Peyer's patch (tissue), 4 donors: Measurements from ENCODE around the gene PRKCA. TPM values are rescaled to one million over a fixed set of nuclear protein-coding genes. Genes with fewer than 3 reads are reported as not detected.

Source experiments
- DNase-seq, 3 donors: peaks; one replicate each; pipeline ENCODE4 v3.0.0-alpha.2; 2017 to 2019
- H3K27ac ChIP-seq, 4 donors: fragments of 200-600 bp; sonication (generic); one replicate each; pipeline ENCODE4 v1.5.1; 2016 to 2019
- H3K27me3 ChIP-seq, 2 donors: fragments of 200-600 bp; sonication (generic); one replicate each; pipeline ENCODE4 v1.5.1; 2019
- H3K36me3 ChIP-seq, 3 donors: fragments of 200-600 bp; sonication (generic); one replicate each; pipeline ENCODE4 v1.5.1; 2016 to 2019
- H3K4me1 ChIP-seq, 4 donors: fragments of 200-600 bp; sonication (generic); one replicate each; pipeline ENCODE4 v1.5.1; 2016 to 2019
- H3K4me3 ChIP-seq, 4 donors: fragments of 200-600 bp; sonication (generic); 1 replicate in 3 of 4; 2 replicates in 1 of 4; pipeline ENCODE4 v1.5.1; 2016 to 2019; ENCODE audit warnings: mild to moderate bottlenecking in 1 of 4
- H3K9me3 ChIP-seq, 4 donors: fragments of 200-600 bp; sonication (generic); one replicate each; pipeline ENCODE4 v1.5.1; 2016 to 2019; ENCODE audit warnings: mild to moderate bottlenecking in 1 of 4
- POLR2A ChIP-seq, 2 donors: fragments of 450-650 bp; IDR thresholded peaks; one replicate each; pipeline ENCODE4 v1.5.1; 2017; ENCODE audit warnings: antibody characterized with exemption in 2 of 2, mild to moderate bottlenecking in 2 of 2, moderate library complexity in 2 of 2
- small RNA-seq, 2 donors: library from RNA; depleted of rRNA; stranded (forward); fragments of <200 nt; gene quantifications; one replicate each; pipeline ENCODE3, GENCODE V24; 2016
- total RNA-seq, 4 donors: library from RNA; depleted of rRNA; stranded (reverse); fragments of >200 nt; gene quantifications; one replicate each; pipeline ENCODE4 v1.1.0, GENCODE V29; 2016
- TF ChIP-seq, protein P1 (sequence below), 6 experiments: fragments of 450-650 bp in 4 of 6; fragments of 200-600 bp in 2 of 6; sonication (generic) in 1 of 6; IDR thresholded peaks; one replicate each; pipeline ENCODE4 v1.5.1; 2017 to 2019; ENCODE audit warnings: antibody characterized with exemption in 6 of 6, mild to moderate bottlenecking in 3 of 6, moderate library complexity in 1 of 6

Gene PRKCA
- total RNA-seq, 4 donors from 2014 or later, result 32.2 to 47.0 (median 43.5) TPM

DNA sequence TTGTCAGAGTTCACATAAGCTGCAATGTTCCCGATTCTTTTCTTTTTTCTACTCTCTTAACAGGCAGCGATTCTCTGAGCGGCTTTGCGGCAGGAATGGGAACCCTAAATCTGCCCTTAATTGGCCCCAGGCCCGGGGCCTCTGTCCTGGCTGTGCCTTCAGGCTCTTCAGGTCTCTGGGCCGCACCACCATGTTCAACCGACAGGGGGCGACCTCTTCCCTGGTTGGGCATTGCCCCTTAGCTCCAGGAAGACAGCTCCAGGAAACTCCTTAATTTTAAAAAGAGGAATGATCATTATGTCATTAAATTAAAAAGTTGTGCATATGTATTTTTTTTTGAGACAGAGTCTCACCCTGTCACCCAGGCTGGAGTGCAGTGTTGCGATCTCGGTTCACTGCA lies 552.8 kb downstream of the PRKCA start:
- Histone ChIP-seq H3K27ac (no peak overlapping the region), H3K4me1 (no peaks in the 10 kb centered on the region), H3K4me3 (no peak overlapping the region), H3K36me3 (no peaks in the 10 kb centered on the region), H3K27me3 (no peaks in the 10 kb centered on the region), H3K9me3 (no peaks in the 10 kb centered on the region)
- DNase-seq, result no peak
- TF ChIP-seq, protein P1, sequence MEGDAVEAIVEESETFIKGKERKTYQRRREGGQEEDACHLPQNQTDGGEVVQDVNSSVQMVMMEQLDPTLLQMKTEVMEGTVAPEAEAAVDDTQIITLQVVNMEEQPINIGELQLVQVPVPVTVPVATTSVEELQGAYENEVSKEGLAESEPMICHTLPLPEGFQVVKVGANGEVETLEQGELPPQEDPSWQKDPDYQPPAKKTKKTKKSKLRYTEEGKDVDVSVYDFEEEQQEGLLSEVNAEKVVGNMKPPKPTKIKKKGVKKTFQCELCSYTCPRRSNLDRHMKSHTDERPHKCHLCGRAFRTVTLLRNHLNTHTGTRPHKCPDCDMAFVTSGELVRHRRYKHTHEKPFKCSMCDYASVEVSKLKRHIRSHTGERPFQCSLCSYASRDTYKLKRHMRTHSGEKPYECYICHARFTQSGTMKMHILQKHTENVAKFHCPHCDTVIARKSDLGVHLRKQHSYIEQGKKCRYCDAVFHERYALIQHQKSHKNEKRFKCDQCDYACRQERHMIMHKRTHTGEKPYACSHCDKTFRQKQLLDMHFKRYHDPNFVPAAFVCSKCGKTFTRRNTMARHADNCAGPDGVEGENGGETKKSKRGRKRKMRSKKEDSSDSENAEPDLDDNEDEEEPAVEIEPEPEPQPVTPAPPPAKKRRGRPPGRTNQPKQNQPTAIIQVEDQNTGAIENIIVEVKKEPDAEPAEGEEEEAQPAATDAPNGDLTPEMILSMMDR (IDR thresholded peaks at IDR 0.05), result peak in 1 of 6 experiments; percentile 9
- no peak for TF ChIP-seq POLR2A (IDR thresholded peaks at IDR 0.05)

DNA sequence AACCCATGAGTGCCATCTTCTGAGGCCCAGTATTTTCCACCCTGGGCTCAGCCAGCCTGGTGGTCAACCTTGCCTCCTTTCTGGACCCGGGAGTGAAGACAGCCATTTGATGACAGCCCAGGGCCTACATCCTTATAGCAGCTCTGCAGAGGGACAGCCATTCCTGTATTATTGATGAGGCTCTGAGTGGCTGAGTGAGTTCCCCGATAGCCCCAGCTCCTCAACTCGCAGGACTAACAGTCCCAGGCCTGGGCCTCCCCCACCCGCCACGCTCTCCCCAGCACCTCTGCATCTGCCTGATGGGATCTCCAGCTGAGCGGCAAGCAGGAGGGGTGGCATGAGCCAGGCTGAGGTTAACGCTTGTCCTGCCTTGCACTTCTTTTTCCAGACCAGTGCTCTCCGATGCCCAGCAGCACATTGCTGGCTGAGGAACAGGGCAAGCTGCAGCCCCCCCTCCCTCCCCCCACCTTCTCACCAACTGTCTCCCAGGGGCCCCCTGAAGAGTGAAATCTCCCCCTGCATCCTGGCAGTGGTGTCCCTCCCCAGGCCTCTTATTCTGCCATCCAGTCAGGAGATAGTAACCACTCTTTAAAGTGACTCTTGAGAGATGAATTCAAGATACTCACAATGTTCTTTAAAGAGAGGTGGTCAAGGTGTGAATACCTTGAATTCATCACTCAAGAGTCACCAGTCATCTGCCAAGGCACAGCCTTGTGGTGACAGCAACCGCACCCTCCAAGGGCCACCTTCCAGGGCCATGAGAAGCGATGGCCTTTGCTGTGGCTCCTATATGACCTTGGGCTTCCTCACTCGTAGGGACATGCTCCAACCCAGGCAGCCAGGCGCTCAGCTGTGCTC lies 556.0 kb downstream of the PRKCA start:
- Histone ChIP-seq H3K27ac (no peak overlapping the region), H3K4me3 (no peak overlapping the region), H3K27me3 (no peaks in the 10 kb centered on the region), H3K9me3 (no peaks in the 10 kb centered on the region), H3K4me1 (no peaks in the 10 kb centered on the region), H3K36me3 (no peaks in the 10 kb centered on the region)
- DNase-seq, result no peak
- TF ChIP-seq POLR2A (IDR thresholded peaks at IDR 0.05), result no peak
- TF ChIP-seq, protein P1 (IDR thresholded peaks at IDR 0.05), result no peak

DNA sequence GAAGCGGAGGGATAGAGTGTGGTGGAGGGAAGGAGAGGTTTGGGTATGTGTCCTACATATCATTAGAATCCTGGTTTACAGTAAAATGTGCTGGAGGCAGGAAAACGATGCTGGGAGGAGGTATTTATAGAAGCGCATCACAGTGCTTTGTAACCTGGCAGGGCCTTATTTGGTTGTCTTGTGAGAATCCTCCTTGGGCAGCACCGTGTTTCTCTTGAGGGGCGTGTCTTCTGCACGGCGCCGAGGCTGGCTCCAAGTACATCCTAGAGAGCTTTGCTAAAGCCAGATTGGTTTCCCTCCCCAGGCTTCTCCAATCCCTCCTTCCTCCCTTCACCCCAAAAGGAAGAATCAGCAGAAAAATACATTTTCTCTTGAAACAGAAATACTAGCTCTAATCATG lies 556.9 kb downstream of the PRKCA start:
- H3K27me3 ChIP-seq, result no peaks in the 10 kb centered on the region
- H3K27ac ChIP-seq, result no peak overlapping the region
- no peak overlapping the region for H3K4me3 ChIP-seq
- no peaks in the 10 kb centered on the region for H3K36me3 ChIP-seq
- no peaks in the 10 kb centered on the region for H3K9me3 ChIP-seq
- DNase-seq, result no peak
- no peaks in the 10 kb centered on the region for H3K4me1 ChIP-seq
- TF ChIP-seq, protein P1 (IDR thresholded peaks at IDR 0.05), result no peak
- TF ChIP-seq POLR2A (IDR thresholded peaks at IDR 0.05), result no peak

DNA sequence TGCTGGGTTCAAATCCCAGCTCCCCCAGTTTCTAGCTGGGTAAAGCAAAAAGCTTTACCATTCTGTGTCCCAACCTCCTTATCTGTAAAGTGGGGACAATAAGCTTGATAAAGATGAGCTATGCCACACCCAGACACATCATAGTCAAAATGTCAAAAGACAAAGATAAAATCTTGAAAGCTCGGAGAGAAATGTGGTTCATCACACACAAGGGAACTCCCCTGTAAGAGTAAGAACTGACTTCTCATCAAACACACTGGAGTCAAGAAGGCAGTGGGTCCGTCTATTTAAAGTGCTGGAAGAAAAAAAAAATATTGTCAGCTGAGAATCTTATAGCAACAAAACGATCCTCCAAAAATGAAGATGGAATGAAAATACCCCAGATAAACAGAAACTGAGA lies 557.8 kb downstream of the PRKCA start:
- H3K9me3 ChIP-seq, result no peaks in the 10 kb centered on the region
- H3K4me1 ChIP-seq, result no peaks in the 10 kb centered on the region
- no peak overlapping the region for H3K4me3 ChIP-seq
- TF ChIP-seq, protein P1 (IDR thresholded peaks at IDR 0.05), result no peak
- no peak for TF ChIP-seq POLR2A (IDR thresholded peaks at IDR 0.05)
- no peak for DNase-seq
- H3K27ac ChIP-seq, result no peak overlapping the region
- H3K36me3 ChIP-seq, result no peaks in the 10 kb centered on the region
- no peaks in the 10 kb centered on the region for H3K27me3 ChIP-seq

Small RNA genes lying within 50 kb of the gene (small RNA-seq; reads per million reads assigned to genes)
- gene MIR634 (0 reads per million in 2 donors), gene RN7SL735P (0 to 0.06 reads per million in 2 donors), gene RNA5SP444 (0 reads per million in 2 donors), gene RNA5SP445 (0 reads per million in 2 donors), gene RNU6-928P (0 reads per million in 2 donors)

Other genes with a start within 250 kb of the PRKCA start
- 10 to 100 TPM in 1 of 4 donors, 1 to 10 TPM in 2, under 1 TPM in 1; 0.53 to 41.3 (median 5.7) TPM for gene CEP112, start 110.5 kb upstream of the PRKCA start, total RNA-seq
- gene APOH, start 73.2 kb upstream of the PRKCA start, total RNA-seq, result 1 to 10 TPM in 1 of 4 donors, not detected in 3; 1.1 TPM